CD4-positive, alpha-beta T cell treated with Interferon alpha-2 for 1 hour (primary cell): ENCODE measurements around the gene REEP3.

ENCODE experiments used
- DNase-seq, 2 donors: peaks; one replicate each; pipeline ENCODE4 v3.0.0-alpha.2; 2020 to 2022

The REEP3 gene

DNA sequence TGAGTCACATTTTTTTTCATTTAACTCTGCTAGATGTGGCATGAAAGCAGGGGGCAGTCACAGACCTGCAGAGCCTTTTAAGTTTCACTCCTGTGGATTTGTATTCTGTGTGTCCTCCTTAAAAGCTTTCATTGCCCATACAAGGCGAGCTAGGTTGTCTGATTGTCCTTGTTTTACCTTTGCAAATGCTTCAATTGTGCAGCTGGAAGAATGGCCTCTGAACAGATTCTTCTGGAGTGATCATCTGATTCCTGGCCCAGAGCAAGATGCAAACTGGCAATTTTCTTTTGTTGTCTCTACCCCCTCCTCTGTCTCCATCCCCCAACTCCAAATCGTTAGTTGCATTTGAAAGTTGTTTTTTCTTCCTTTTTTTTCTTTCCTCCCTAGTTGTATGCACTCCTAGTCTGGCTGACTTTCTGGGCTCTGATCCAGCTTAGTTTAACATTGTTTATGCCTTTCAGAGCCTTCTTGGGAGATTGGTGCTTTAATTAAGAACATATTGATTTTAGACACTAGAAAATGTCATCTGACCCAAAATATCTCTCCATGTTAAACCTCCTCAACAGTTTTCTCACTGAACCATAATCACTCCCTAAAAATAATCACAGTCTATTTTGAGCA is 150.2 kb downstream of the REEP3 start:
- no peak for DNase-seq

DNA sequence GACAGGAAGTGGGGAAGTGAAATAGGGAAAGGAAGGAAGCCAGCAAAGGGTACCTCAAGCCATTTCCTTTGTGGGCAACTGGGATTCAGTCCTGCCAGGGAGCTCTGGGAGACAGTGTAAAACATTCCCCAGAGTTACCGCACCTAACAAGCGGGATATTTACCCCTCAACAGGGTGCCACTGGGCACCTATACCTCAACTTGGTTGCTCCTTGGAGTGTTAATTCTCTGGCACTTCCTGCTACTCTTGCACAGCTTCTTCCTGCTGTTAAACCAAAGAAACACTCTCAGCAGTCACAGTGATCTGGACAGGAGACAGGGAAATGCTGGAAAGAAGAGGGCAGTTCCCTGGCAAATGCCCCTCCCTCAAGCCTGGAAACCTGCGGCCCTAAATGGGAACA is 151.3 kb downstream of the REEP3 start:
- DNase-seq, result no peak

DNA sequence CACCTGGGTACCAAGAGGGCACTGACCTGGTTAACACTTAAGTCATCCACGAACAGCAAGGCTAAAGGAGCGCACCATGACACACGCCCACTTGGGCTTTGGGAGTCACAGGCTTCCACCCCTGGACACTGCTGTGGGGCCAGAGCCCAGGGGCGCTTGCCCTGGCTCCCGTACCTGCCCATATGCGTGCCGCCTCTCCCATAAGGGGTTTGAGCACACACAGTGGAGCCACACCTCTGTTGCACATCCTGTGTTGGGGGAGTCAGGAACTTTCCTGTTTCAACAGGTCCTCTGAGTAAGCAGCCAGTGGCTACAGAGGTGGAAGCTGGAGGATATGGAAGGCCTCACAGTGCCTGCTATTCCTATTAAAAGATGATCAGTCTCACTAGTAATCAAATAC is 152.0 kb downstream of the REEP3 start:
- no peak for DNase-seq

DNA sequence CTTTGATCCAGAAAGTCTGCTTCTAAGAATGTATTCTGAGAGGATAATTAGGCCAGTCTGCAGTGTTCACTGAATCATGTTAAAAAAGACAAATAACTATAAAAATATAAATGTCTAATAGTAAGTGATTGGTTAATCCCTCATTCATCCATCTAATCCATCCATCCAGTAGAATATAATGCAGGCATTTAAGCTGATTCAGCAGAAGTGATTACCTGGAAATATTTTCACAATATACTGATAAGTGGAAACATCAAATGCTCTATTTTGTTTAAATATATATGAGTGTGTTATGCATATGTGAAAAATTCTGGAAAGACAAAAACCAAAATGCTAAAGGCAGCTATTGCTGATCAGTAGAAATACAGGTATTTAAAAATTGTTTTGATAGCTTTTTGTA is 152.6 kb downstream of the REEP3 start:
- no peak for DNase-seq
